Activated CD4-positive, alpha-beta T cell treated with anti-CD3 and anti-CD28 coated beads for 48 hours (primary cell): ENCODE data around the gene UFSP2.

Experiments used
- DNase-seq: peaks from one replicate; pipeline ENCODE4 v3.0.0-alpha.2; 2020

The UFSP2 gene, protein sequence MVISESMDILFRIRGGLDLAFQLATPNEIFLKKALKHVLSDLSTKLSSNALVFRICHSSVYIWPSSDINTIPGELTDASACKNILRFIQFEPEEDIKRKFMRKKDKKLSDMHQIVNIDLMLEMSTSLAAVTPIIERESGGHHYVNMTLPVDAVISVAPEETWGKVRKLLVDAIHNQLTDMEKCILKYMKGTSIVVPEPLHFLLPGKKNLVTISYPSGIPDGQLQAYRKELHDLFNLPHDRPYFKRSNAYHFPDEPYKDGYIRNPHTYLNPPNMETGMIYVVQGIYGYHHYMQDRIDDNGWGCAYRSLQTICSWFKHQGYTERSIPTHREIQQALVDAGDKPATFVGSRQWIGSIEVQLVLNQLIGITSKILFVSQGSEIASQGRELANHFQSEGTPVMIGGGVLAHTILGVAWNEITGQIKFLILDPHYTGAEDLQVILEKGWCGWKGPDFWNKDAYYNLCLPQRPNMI

DNA sequence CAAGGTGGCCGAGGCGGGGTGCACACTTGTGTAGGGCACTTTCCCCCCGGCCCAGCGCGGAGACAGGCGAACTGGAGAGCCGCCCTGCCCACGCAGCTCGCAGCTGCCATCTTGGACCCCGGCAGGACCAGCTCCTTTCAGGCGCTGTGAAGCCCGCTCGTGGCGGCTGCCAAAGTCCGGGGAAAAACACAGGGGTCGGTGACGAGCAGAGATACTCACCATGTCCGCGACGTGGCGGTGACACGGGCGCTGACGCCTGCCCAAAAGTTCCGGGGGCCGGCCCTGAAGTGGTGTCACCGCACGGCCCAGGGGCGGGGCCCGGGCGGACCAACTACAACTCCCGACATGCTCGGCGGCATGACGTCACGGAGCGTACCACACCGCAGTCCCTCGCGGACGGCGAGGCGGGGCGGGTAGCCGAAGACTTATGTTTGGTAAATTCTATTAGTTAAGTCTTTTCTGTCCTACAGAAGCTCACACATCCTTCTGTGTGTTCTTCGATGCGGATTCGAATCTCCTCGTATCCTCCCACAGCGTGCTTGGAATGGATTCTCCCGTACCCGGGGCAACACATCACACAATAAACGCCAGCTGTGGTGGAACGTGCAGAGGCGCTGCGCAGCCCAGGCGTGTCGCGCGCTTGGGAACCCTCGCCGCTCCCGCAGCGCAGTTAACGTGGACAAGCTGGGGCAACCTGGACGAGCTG lies at the start of gene UFSP2:
UFSP2 (minus strand) TSS at position 318 of the 706 bp plus-strand sequence; CDS start at position 222, 96 bp downstream.
- DNase-seq, result peak; percentile 87

DNA sequence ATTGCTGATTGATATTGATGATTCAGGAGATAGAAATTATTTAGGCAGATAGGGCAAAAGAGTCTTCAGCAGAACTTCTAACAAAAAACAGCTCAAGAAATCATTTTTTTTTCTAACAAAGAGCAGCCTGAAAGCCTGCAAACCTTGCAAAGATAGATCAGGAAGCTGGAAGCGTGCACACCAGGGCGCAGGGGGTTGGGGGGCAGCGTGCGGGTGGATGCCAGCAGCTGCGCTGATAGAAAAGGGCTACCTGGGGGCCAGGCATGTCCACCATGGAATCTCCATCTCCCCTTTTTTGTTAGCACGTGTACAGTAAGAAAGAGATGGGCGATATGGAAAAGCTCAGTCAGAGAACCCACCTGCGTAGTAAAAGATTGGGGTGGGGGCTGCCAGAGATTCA lies 47.5 kb upstream of the UFSP2 start:
- no peak for DNase-seq

DNA sequence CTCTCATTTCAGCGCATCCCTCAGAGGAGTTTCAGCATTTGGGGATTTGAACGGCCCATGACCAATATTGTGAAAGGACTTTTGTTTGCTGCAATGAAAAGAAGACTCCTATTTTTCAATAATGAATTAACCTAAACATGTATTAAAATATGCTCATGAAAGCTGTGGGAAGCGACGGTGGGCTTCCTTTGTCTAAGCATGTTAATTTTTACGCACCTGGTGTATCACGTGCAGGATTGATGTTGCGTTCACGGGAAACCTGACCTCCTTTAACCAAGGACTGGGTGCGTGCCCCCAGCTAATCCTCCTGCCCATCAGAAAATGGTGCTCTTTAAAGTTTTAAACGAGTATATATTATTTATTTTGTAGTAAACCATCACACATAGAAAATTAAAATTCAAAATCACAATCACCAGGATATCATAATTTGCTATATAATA lies 46.4 kb upstream of the UFSP2 start:
- no peak for DNase-seq

DNA sequence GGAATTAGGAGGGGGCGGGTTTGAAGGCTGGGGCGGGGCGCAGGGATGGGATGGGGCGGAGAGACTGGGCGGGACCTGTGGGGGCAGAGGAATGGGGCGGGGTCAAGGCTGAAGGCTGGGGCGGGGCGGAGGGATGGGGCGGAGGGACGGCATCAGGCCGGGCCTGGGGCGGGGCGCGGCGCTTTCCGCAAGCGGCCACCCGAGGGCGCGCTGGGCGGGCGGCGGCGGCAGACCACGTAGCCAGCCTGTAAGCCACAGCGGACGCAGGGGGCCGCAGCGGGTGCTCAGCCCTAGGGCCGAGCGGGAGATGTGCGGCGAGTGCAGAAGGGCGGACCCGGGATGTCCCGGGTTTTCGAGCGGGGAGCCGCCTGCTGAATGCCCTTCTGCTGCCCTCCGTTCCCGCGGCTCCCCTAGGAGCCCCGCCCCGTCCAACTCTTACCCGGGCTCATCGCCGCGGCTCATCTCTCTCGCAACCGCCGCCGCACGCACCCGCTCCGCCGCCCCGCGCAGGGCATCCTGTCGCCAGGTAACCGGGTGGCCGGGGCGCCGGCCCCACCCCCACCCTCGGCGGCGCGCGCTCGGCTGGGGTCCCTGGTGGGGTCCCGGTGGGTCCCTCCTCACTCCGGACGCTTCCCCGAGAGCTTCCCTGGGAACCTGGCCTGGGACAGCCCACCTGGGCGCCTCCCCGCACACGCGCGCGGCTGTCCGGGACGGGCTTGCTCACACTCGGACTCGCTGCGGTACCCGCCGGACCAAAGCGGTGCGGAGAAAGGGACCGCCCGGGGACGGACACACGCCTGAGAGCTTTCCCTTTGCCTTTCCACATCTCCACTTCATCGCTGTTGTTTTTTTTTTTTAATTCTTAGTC lies 45.7 kb upstream of the UFSP2 start, which contains the start of gene CCDC110:
CCDC110 (minus strand) TSS at position 499 of the 868 bp plus-strand sequence; CDS start at position 449, 50 bp downstream.
- DNase-seq, result peak; percentile 93

DNA sequence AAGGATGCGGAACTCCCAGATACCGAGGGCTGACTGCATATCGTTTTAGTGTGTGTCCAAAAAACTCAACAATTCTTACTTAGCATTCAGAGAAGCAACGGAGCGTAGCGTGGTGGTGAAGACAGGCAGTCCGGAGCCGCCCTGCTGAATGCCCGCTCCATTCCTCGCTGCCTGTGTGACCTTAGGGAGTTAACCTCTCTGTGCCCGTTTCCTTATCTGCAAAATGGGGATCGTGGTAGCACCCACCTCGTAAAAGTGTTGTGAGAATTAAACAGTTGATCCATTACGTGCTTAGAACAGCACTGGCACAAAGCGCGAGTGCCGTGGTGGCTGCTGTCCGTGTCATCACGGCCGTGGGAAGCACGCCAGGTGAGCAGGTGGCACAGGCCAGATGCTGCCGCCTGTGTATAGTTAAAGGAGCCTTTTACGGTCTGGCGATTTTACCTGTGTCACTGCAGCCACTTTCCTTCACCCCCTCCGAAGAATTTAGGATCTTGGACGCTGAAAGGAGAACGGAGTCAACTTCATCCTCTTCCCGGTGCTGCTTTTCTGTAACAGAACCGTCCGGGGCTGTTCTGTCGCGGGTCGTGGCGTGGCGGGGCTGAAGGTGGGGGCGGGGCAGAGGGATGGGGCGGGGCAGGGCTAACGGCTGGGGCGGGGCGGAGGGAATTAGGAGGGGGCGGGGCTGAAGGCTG lies 44.9 kb upstream of the UFSP2 start:
- peak; percentile 45 for DNase-seq

DNA sequence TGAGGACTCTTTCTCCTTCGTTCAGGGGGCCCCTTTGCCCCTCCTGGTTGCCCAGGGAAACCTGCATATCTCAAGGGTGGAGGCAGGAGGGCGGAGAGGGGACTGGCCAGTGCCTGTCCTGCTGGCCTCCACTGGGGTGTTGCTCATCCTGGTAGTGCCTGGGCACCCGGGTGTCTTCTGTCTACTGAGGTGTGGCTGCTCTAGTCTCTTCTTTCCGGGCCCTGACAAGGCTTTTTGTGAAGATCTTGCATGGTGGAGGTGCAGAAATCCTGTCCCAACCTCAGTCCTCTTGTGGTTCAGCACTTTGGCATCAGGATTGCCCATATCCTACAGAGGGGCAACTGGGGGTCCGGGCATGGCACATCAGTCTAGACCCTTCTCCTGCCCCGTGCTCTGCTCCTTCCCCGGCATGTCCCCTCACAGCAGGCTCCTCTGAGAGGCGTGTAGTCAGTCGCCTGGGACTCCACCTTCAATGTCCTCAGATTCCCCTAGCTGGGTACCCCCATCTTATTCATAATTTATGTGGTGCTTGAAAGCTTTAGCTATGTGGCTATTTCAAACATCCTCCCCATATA lies 43.9 kb upstream of the UFSP2 start:
- no peak for DNase-seq

DNA sequence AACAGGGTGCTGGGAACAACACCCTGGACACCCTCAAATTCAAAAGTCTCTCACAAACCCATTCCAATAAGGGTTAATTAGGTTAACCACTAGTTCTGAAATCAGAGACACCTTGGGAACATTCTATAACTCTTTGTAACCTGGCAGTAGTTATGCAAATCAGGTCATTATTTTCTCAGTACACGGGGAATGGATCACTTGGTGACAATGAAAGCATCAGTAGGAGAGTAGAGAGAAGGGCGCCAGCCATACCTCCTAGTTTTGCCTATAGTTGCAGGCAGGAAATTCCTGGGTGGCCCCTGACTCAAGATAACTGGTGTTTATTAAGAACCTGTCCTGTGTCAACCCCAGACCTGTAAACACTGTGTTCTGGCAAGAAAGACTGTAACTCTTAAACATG lies 43.2 kb upstream of the UFSP2 start:
- no peak for DNase-seq

DNA sequence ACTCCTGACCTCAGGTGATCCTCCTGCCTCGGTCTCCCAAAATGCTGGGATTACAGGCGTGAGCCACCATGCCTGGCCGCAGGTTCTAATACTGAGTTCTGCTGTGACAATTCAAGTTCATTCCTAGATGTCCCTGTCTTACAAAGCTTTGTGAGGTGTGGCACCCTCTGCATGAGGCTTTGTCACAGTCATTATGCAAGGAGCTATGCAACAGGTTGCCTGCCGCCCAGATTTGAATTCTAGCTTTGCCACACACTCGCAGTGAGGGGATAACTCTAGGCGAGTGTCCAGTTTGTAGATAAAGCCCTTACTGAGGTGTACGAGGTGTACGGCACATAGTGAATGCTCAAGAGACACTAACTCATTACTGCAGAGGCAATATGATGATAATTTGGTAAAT lies 42.2 kb upstream of the UFSP2 start:
- no peak for DNase-seq

DNA sequence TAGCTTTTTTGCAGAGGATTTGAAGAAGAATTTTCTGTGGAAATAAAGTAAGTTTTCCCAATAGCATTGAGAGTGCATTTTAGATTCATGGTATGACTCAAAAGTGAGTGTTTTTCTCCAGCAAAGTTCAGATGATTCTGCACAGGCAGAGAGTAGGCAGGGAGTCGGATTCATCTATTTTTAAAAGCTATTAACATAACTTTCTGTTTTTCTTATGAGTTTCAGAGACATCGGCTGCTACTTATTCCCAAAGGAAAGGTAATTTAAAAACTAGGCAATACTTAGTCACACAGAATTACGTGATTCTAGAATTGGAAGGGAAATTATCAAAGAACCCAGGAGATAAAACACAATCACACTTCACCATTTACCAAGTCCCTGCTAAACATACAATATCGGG lies 41.3 kb upstream of the UFSP2 start:
- no peak for DNase-seq

DNA sequence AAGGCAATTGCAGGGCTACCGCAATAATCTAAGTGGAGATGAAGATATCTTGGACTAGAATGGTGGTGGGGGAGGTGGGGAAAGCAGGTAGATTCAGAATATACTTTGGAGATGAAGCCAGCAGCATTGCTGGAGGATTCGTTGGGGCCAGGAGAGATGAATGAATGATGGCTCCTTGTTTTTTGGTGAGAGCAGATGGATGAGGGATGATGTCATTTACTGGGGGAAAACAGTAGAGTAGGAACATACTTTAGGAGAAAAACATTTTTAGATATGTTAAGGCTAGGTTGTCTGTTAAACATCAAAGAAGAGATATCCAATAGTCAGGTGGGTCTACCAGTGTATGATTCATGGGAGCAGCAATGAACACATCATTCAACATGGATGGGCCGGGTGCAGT lies 39.9 kb upstream of the UFSP2 start:
- no peak for DNase-seq

DNA sequence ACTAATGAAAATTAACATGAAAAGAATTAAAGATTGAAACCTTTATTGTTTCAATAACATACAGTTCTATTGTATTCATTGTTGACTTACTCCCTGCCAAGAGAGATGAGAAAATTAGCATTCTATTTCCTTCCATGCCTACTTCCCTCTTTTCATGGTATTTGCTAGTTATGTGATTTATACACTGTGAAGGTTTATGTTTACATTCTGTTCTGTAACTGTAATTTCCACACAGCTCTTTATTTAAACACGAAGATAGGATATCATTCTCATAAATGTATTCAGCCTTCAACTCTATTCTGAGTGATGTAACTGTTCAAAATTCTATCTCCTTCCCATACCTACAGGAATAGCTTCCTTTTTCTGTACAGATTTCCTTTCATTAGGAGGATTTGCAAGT lies 39.1 kb upstream of the UFSP2 start:
- no peak for DNase-seq

DNA sequence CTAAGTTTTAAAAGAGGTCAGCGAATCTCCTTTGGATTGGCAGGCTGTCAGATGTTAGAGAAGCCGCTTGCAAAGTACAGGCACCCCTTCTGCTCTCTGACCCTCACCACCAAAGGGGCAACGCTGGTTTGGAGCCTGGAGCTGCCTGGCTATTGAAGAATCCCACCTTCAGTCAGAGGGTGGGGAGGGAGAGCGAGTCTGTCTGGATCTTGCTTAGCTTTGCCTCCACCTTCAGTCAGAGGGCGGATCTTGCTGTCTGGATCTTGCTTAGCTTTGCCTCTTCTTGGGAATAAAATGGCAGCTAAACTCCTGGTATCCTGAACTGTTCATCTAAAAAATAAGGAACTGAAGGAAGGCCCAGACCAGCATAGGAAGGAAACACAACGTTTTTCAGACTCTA lies 38.4 kb upstream of the UFSP2 start:
- no peak for DNase-seq

DNA sequence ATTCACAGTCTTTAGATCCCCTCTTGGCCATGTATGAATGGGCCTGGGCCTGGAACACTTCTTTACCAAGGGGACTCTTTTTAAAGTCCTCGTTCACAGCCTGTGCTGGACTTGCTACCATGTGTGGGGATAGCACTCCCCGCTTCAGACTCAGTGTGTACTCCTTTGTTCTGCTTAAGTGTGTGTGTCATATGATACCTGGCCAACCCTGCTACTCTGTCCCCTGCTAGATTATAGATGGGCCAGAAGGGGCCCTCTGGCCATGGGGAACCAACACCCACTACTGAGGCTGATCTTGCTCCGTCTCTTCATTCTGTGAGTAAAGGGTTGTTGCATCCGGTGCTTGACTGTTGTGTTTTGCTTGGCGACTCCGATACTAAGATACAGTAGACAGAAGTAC lies 37.8 kb upstream of the UFSP2 start:
- no peak for DNase-seq

DNA sequence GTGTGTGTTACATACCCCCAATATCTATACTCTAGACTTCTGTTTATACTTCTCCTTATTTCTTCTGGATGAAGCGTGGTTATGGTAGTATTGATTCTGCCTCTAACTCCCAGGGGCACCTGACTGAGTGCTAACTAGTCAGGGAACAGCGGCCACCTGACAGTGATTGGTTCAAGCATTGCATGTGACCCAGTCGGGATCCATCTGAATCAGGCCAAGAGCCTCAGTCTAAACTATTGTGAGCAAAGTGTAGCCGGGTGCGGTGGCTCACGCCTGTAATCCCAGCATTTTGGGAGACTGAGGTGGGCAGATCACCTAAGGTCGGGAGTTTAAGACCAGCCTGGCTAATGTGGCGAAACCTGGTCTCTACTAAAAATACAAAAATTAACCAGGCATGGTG lies 35.8 kb upstream of the UFSP2 start:
- DNase-seq, result no peak

DNA sequence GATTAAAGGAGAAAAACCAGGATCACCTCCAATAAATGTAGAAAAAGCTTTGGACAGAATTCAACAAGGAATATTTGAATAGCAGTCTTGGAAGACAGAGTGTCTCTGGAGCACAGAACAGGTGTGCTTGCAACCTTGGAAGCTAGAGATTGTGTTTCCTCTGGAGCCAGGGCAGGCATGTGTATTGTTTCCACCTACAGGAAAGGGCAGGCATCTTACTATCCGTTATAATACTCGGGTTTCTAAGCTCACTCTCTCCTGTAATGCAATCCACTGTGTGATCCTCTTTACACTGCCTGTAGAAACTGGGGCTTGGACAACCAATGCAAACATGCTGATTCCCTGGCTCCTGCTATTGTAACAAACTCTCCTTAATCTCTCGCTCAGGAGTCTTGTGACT lies 31.4 kb upstream of the UFSP2 start:
- DNase-seq, result no peak

DNA sequence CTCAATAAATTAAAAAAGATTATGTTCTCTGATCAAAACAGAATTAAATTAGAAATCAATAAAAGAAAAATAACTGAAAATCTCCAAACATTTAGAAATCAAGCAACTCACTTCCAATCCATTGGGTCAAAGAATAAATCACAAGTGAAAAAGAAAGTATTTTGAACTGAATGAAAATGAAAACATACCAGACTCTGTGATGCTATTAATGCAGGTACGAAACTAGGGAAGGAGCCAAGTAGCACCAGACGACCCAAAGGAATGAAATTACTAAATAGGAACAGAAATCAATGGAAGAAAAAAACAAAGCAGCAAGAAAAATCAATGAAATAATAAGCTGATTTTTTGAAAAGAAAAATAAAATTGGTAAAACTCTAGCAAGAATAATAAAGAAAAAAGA lies 30.4 kb upstream of the UFSP2 start:
- no peak for DNase-seq

DNA sequence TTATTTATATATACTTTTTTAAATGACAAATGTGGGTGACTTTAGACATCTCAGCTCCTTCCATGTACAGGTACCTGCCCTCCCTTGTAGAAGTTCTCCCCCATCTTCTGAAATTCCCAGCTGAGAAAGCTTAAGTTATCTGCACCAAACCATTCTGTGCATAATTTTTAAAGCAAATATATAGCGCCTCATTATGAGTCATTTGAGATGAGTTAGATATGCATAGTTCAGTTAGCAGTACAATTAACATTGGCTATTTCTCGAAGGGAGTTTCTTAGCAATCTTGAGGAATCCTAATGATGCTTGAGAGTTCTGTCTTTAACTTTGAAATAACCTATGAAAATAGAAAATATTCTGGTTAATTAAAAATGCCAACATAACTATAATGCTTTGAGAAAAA lies 19.4 kb upstream of the UFSP2 start:
- DNase-seq, result no peak

DNA sequence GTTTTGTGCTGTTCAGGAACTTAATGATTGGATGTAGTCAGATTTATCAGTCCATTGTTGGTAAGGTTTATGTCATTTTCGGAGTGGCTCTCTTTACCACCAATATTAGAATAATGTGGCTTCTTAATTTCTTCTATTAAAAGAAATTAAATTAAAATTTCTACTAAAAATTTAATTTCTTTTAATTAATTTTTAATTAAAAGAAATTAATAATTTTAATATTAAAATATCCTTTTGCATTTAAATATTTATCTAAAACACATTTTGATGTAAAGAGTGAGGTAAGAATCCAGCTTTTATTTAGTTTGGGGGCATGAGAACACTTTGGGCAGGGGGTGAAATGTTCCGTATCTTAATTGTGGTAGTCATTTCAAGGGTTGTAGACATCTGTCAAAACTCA lies 15.7 kb upstream of the UFSP2 start:
- DNase-seq, result no peak

DNA sequence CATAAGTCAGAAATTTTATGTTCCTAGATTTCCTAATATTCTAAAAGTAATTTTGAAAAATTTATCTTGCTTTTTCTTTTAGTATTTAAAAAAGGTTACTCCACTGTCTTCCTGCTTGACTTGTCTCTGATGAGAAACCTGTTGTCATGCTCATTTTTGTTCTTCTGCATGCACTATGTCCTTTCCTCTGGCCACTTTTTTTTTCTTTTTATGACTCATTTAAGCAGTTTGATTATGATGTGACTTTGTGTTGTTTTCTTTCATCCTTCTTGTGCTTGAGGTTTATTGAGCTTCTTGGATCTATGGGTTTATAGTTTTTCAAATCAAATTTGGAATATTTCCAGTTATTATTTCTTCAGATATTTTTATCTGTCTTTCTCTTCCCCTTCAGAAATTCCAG lies 12.0 kb upstream of the UFSP2 start:
- DNase-seq, result no peak

DNA sequence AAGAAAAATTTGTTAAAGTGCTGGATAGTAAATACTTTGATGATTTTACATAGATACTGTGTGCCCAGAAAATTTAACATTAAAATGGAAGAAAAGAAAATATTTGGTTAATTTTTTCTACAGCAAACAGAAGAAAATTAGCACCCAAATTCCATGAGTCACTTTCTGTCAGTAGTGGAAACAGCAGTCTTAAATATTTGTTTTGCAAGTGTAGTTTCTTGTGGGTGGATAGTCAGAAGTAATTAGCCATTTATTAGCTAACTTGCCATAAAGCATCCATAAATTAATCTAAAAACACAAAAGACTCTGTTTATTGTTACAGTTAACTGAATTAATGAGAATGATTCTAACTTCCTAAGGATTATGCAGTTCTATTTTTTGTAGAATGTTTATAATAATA lies 9.7 kb upstream of the UFSP2 start:
- no peak for DNase-seq

DNA sequence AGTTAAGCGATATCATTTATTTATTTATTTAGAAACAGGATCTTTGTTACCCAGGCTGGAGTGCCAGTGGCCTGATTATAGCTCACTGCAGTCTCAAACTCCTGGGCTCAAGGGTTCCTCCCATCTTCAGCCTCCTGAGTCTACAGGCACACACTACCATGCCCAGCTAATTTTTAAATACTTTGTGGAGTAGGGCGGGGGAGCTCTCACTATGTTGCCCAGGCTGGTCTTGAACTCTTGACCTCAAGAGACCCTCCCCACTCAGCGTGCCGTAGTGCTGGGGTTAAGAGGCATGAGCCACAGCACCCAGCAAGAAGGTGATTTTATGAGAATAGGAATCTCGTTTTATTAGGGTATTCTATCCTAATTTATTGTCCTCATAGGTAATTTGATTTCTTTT lies 3.9 kb upstream of the UFSP2 start:
- DNase-seq, result no peak
